GM12878 (cell line): ENCODE results near the gene PPP1R26. TPM values are rescaled to one million over a fixed set of nuclear protein-coding genes. Genes with fewer than 3 reads are reported as not detected.

Experiments
- ATAC-seq: fragments of 200-7000 bp; cut with Tn5 transposase; 3 replicates; pipeline ENCODE4 v1.9.1; 2020; ENCODE audit warnings: mild to moderate bottlenecking, moderate library complexity
- BruUV-seq: library from RNA; stranded (reverse); fragments of 400-500 nt; replicated peaks from 2 replicates; lab custom pipeline; 2021; lab: Mats Ljungman, UMichigan
- CTCF ChIA-PET: fragments of 300-600 bp; sonication (Branson Sonifier 250); formaldehyde crosslinking; extraction: SDS; loops from one replicate; lab custom pipeline; 2021; ENCODE audit warnings: inconsistent platforms; lab: Yijun Ruan, JAX
- POLR2A ChIA-PET: fragments of 350-600 bp; formaldehyde crosslinking; extraction: SDS; loops from one replicate; lab custom pipeline; 2021; ENCODE audit warnings: inconsistent platforms; lab: Charles Lee
- RAD21 ChIA-PET: fragments of 300-600 bp; sonication (Branson Sonifier 250); formaldehyde crosslinking; loops from one replicate; lab custom pipeline; 2023; ENCODE audit warnings: antibody characterized with exemption; ENCODE audit not compliant: unreplicated experiment; lab: Charles Lee
- SMC1A ChIA-PET: fragments of 300-600 bp; sonication (Branson Sonifier 250); formaldehyde crosslinking; loops from one replicate; lab custom pipeline; 2023; ENCODE audit not compliant: unreplicated experiment, uncharacterized antibody; lab: Charles Lee
- DNase-seq: peaks from one replicate; pipeline ENCODE4 v3.0.0-alpha.2; 2011; ENCODE audit warnings: low read depth, low spot score
- FAIRE-seq: peaks from 3 replicates; lab custom pipeline; 2011; peaks lifted over from hg19 to GRCh38; lab: Jason Lieb, UNC
- H2AFZ ChIP-seq: 2 replicates; pipeline ENCODE4 v1.6.0; 2011; ENCODE audit warnings: low read depth, low read length, control low read depth; ENCODE audit not compliant: control insufficient read depth
- H3K27ac ChIP-seq: 2 replicates; pipeline ENCODE4 v1.5.1; 2011; ENCODE audit warnings: control low read depth; ENCODE audit not compliant: control insufficient read depth, insufficient read depth
- H3K27me3 ChIP-seq, 2 experiments: replicated peaks in 1 of 2; 2 replicates each; pipeline versions ENCODE4 v1.6.0 to v1.6.1; 2011; ENCODE audit warnings: low read length in 1 of 2; ENCODE audit not compliant: control insufficient read depth in 2 of 2, insufficient read depth in 2 of 2
- H3K36me3 ChIP-seq, 2 experiments: 2 replicates each; pipeline ENCODE4 v1.5.1; 2011; ENCODE audit warnings: low read length in 1 of 2; ENCODE audit not compliant: control insufficient read depth in 2 of 2, insufficient read depth in 2 of 2
- H3K4me1 ChIP-seq: 2 replicates; pipeline ENCODE4 v1.6.1; 2011; ENCODE audit warnings: mild to moderate bottlenecking, low read length, moderate library complexity, mixed read lengths; ENCODE audit not compliant: control insufficient read depth, insufficient read depth
- H3K4me2 ChIP-seq: 2 replicates; pipeline ENCODE4 v1.6.0; 2011; ENCODE audit warnings: control low read depth; ENCODE audit not compliant: control insufficient read depth, insufficient read depth
- H3K4me3 ChIP-seq: fragments of 200-600 bp; sonication (generic); 2 replicates; pipeline ENCODE4 v1.5.1; 2016
- H3K79me2 ChIP-seq: 2 replicates; pipeline ENCODE4 v1.6.0; 2011; ENCODE audit warnings: low read length; ENCODE audit not compliant: control insufficient read depth, insufficient read depth
- H3K9ac ChIP-seq: 2 replicates; pipeline ENCODE4 v1.8.0; 2011; ENCODE audit warnings: low read length, control low read depth, mixed read lengths; ENCODE audit not compliant: control insufficient read depth, insufficient read depth
- H3K9me3 ChIP-seq: replicated peaks from 3 replicates; pipeline ENCODE4 v1.5.1; 2011; ENCODE audit warnings: mild to moderate bottlenecking, low read length; ENCODE audit not compliant: control insufficient read depth, insufficient read depth
- H4K20me1 ChIP-seq: 2 replicates; pipeline ENCODE4 v1.6.0; 2011; ENCODE audit not compliant: control insufficient read depth, insufficient read depth
- BACH1 ChIP-seq: fragments of 450-650 bp; IDR thresholded peaks from 2 replicates; pipeline ENCODE4 v1.6.1; 2017; ENCODE audit warnings: mild to moderate bottlenecking, borderline replicate concordance
- BCLAF1 ChIP-seq: fragments of 450-650 bp; IDR thresholded peaks from 2 replicates; pipeline ENCODE4 v1.6.1; 2017; ENCODE audit warnings: antibody characterized with exemption, mild to moderate bottlenecking, moderate library complexity
- BRCA1 ChIP-seq: IDR thresholded peaks from 2 replicates; pipeline ENCODE4 v1.6.1; 2011; ENCODE audit warnings: low read depth, low read length, improper control_type of control experiment
- CUX1 ChIP-seq: IDR thresholded peaks from 2 replicates; pipeline ENCODE4 v1.6.1; 2012; ENCODE audit warnings: improper control_type of control experiment, low read depth, low read length; ENCODE audit not compliant: insufficient replicate concordance
- E2F4 ChIP-seq: IDR thresholded peaks from 2 replicates; pipeline ENCODE4 v1.6.1; 2012; ENCODE audit warnings: low read depth, low read length, improper control_type of control experiment
- IKZF2 ChIP-seq, 2 experiments: fragments of 450-650 bp; IDR thresholded peaks; 2 replicates each; pipeline ENCODE4 v1.6.1; 2017; ENCODE audit warnings: mild to moderate bottlenecking in 2 of 2, moderate library complexity in 2 of 2
- NR2F1 ChIP-seq: fragments of 450-650 bp; conservative IDR thresholded peaks from 2 replicates; pipeline ENCODE4 v1.6.1; 2017; ENCODE audit warnings: mild to moderate bottlenecking
- RAD51 ChIP-seq: fragments of 450-650 bp; IDR thresholded peaks from 2 replicates; pipeline ENCODE4 v1.6.1; 2016; ENCODE audit warnings: moderate library complexity, mild to moderate bottlenecking, inconsistent platforms
- SRF ChIP-seq, 2 experiments: IDR thresholded peaks; 2 replicates each; pipeline ENCODE4 v1.6.1; 2011; ENCODE audit warnings: low read depth in 2 of 2, low read length in 2 of 2, mild to moderate bottlenecking in 1 of 2, moderate library complexity in 1 of 2
- SUPT20H ChIP-seq: IDR thresholded peaks from 2 replicates; pipeline ENCODE4 v1.6.1; 2011; ENCODE audit warnings: low read depth, mild to moderate bottlenecking, low read length, moderate library complexity, borderline replicate concordance; ENCODE audit not compliant: control insufficient read depth
- USF2 ChIP-seq: IDR thresholded peaks from 2 replicates; pipeline ENCODE4 v1.6.1; 2011; ENCODE audit warnings: low read depth, low read length, improper control_type of control experiment, borderline replicate concordance
- ZBTB33 ChIP-seq: fragments of 450-650 bp; IDR thresholded peaks from 2 replicates; pipeline ENCODE4 v1.6.1; 2017; ENCODE audit warnings: mild to moderate bottlenecking
- ZSCAN29 ChIP-seq: fragments of 450-650 bp; IDR thresholded peaks from 2 replicates; pipeline ENCODE4 v1.6.1; 2017; ENCODE audit warnings: mild to moderate bottlenecking, moderate library complexity
- WGBS: methylation state at CpG from one replicate; pipeline ENCODE4 v1.1.6; 2016; ENCODE audit warnings: low lambda C conversion rate; ENCODE audit not compliant: insufficient replicate concordance, insufficient coverage; ENCODE audit errors: missing lambda C conversion rate; 5-methylcytosine and 5-hydroxymethylcytosine counted together
- in situ Hi-C: fragments of 300-500 bp; cut with MboI; formaldehyde crosslinking; loops from 9 replicates; pipeline ENCODE4 v1.14.3; 2018; ENCODE audit warnings: mixed read lengths
- intact Hi-C: fragments of 100-400 bp; cut with micrococcal nuclease; formaldehyde crosslinking; loops from one replicate; pipeline ENCODE4 v1.14.2; 2022; ENCODE audit not compliant: unreplicated experiment
- polyA plus RNA-seq, 11 experiments: library from polyadenylated mRNA; depleted of rRNA in 4 of 11; unstranded in 6 of 11; stranded (reverse) in 5 of 11; fragments of >200 nt; fragmentation: Nextera tagmentation in 4 of 11; fragmentation: Illumina TruSeq in 1 of 11; extraction: Ambion mirVana in 4 of 11; extraction: Trizol in 1 of 11; gene quantifications; 1 replicate in 1 of 11; 2 replicates in 10 of 11; pipeline versions ENCODE4 v1.2.1 to v1.2.3, GENCODE V29; 2011 to 2016; ENCODE audit warnings: inconsistent platforms in 2 of 11, missing spikeins in 2 of 11, low read depth in 1 of 11
- total RNA-seq, 4 experiments: library from RNA; depleted of rRNA in 3 of 4; stranded (reverse); fragments of >200 nt in 3 of 4; fragmentation: Illumina TruSeq in 1 of 4; extraction: Trizol in 1 of 4; gene quantifications; 2 replicates each; pipeline versions ENCODE4 v1.2.1 to v1.2.3, GENCODE V29; 2013 to 2021

PPP1R26 gene
- total and polyA plus RNA-seq, 10 of the 15 experiments (the other 5 are each of a cell fraction or from before 2014, with no cell fraction given) = 0.02 to 1.9 (median 0.18) TPM

- BruUV-seq = no TSS peak
- Histone ChIP-seq H3K27ac (no peak overlapping the region), H3K9me3 (no peaks in the 10 kb centered on the region), H3K9ac (no peak overlapping the region), H4K20me1 (no peaks in the 10 kb centered on the region), H3K4me1 (no peaks in the 10 kb centered on the region), H3K27me3 (peaks cover 0 to 1% of the 10 kb centered on the region in 2 experiments; a peak in 1 of 4 replicates), H3K36me3 (no peaks in the 10 kb centered on the region), H2AFZ (no peak overlapping the region), H3K4me2 (no peak overlapping the region), H3K4me3 (no peak overlapping the region), H3K79me2 (no peaks in the 10 kb centered on the region)
- in situ Hi-C loops (no loop called here), intact Hi-C loops (no loop called here)
- DNase-seq (no peak), FAIRE-seq (no peak), ATAC-seq (no peak)
- CTCF ChIA-PET = no interaction called here
- POLR2A ChIA-PET = no interaction called here
- SMC1A ChIA-PET = no interaction called here
- WGBS = 28% methylated on average over 8 of the region's 8 CpGs
- RAD21 ChIA-PET = no interaction called here
- TF ChIP-seq CUX1 = no peak
- no peak for TF ChIP-seq E2F4
- no peak for TF ChIP-seq BCLAF1
- no peak for TF ChIP-seq NR2F1
- no peak for TF ChIP-seq BRCA1
- TF ChIP-seq ZSCAN29 = no peak
- TF ChIP-seq RAD51 = no peak
- TF ChIP-seq ZBTB33 = no peak
- no peak for TF ChIP-seq IKZF2 (IDR thresholded peaks at IDR 0.05)
- TF ChIP-seq SRF (IDR thresholded peaks at IDR 0.05; ENCODE audit: low read depth in 2 of 2, low read length in 2 of 2) = no peak
- no peak for TF ChIP-seq SUPT20H
- no peak for TF ChIP-seq USF2
- TF ChIP-seq BACH1 = no peak
Observed at GRCh38 chr9:135536216-135536615, 56.6 kb downstream of the PPP1R26 start.
